H9 (cell line): Measurements from ENCODE around the gene RAB11FIP4. TPM values are rescaled to one million over a fixed set of nuclear protein-coding genes. Genes with fewer than 3 reads are reported as not detected.

Experiments used
- DNase-seq: peaks from one replicate; pipeline ENCODE4 v3.0.0-alpha.2; 2017
- H2AFZ ChIP-seq: one replicate; pipeline ENCODE4 v1.6.1; 2013; ENCODE audit warnings: mild to moderate bottlenecking, low read length, control low read depth, moderate library complexity
- H2AK5ac ChIP-seq: 2 replicates; pipeline ENCODE4 v1.6.1; 2013; ENCODE audit warnings: low read length, control low read depth, mixed read lengths; ENCODE audit not compliant: insufficient read length
- H2BK120ac ChIP-seq: one replicate; pipeline ENCODE4 v1.6.1; 2013; ENCODE audit warnings: low read depth, mild to moderate bottlenecking, low read length, control low read depth, inconsistent platforms; ENCODE audit not compliant: poor library complexity, severe bottlenecking
- H2BK12ac ChIP-seq: 2 replicates; pipeline ENCODE4 v1.6.1; 2013; ENCODE audit warnings: low read length, control low read depth, mixed read lengths, low read depth; ENCODE audit not compliant: insufficient read length
- H2BK15ac ChIP-seq: 2 replicates; pipeline ENCODE4 v1.6.1; 2013; ENCODE audit warnings: low read depth, low read length, control low read depth
- H2BK20ac ChIP-seq: one replicate; pipeline ENCODE4 v1.6.1; 2013; ENCODE audit warnings: low read depth, mild to moderate bottlenecking, low read length, control low read depth, inconsistent platforms; ENCODE audit not compliant: poor library complexity, severe bottlenecking
- H2BK5ac ChIP-seq: 2 replicates; pipeline ENCODE4 v1.6.1; 2013; ENCODE audit warnings: low read length, control low read depth, mixed read lengths; ENCODE audit not compliant: insufficient read length
- H3K14ac ChIP-seq: 2 replicates; pipeline ENCODE4 v1.6.1; 2013; ENCODE audit warnings: low read length, control low read depth; ENCODE audit not compliant: insufficient read depth
- H3K18ac ChIP-seq: 2 replicates; pipeline ENCODE4 v1.6.1; 2013; ENCODE audit warnings: low read depth, mild to moderate bottlenecking, mixed read lengths, low read length, control low read depth; ENCODE audit not compliant: insufficient read length
- H3K23ac ChIP-seq: 2 replicates; pipeline ENCODE4 v1.6.1; 2013; ENCODE audit warnings: low read length, control low read depth, mixed read lengths, low read depth; ENCODE audit not compliant: insufficient read length
- H3K23me2 ChIP-seq: 2 replicates; pipeline ENCODE4 v1.6.1; 2013; ENCODE audit warnings: low read depth, mild to moderate bottlenecking, mixed read lengths, low read length, control low read depth; ENCODE audit not compliant: insufficient read length, poor library complexity, severe bottlenecking
- H3K27ac ChIP-seq: 2 replicates; pipeline ENCODE4 v1.5.1; 2013; ENCODE audit warnings: low read length, control low read depth, mixed read lengths, low read depth; ENCODE audit not compliant: insufficient read length
- H3K27me3 ChIP-seq: 2 replicates; pipeline ENCODE4 v1.6.1; 2013; ENCODE audit warnings: low read length, control low read depth, inconsistent platforms; ENCODE audit not compliant: insufficient read depth
- H3K4ac ChIP-seq: 2 replicates; pipeline ENCODE4 v1.6.1; 2013; ENCODE audit warnings: low read depth, mild to moderate bottlenecking, control low read depth, inconsistent platforms, low read length, moderate library complexity
- H3K4me1 ChIP-seq: 2 replicates; pipeline ENCODE4 v1.6.1; 2013; ENCODE audit warnings: low read length, control low read depth, inconsistent platforms; ENCODE audit not compliant: insufficient read depth
- H3K4me2 ChIP-seq: 2 replicates; pipeline ENCODE4 v1.6.1; 2013; ENCODE audit warnings: low read length, control low read depth, mixed read lengths; ENCODE audit not compliant: insufficient read length, insufficient read depth
- H3K56ac ChIP-seq: 2 replicates; pipeline ENCODE4 v1.6.1; 2013; ENCODE audit warnings: low read depth, mild to moderate bottlenecking, mixed read lengths, low read length, control low read depth; ENCODE audit not compliant: insufficient read length
- H3K79me1 ChIP-seq: 2 replicates; pipeline ENCODE4 v1.6.1; 2013; ENCODE audit warnings: low read depth, mild to moderate bottlenecking, moderate library complexity, low read length, control low read depth, inconsistent platforms; ENCODE audit not compliant: insufficient read depth, poor library complexity, severe bottlenecking
- H3K79me2 ChIP-seq: 2 replicates; pipeline ENCODE4 v1.6.1; 2013; ENCODE audit warnings: low read length, control low read depth, inconsistent platforms; ENCODE audit not compliant: insufficient read depth
- H3K9ac ChIP-seq: 2 replicates; pipeline ENCODE4 v1.6.1; 2013; ENCODE audit warnings: low read length, control low read depth, mixed read lengths; ENCODE audit not compliant: insufficient read length; ENCODE audit errors: extremely low read depth
- H3K9me3 ChIP-seq: one replicate; pipeline ENCODE4 v1.6.1; 2013; ENCODE audit warnings: low read depth, low read length, inconsistent platforms; ENCODE audit not compliant: control insufficient read depth
- H3T11ph ChIP-seq: one replicate; pipeline ENCODE4 v1.6.1; 2013; ENCODE audit warnings: mild to moderate bottlenecking, low read length, control low read depth, inconsistent platforms
- H4K20me1 ChIP-seq: one replicate; pipeline ENCODE4 v1.6.1; 2013; ENCODE audit not compliant: control insufficient read depth, insufficient read length, insufficient read depth
- H4K5ac ChIP-seq: 2 replicates; pipeline ENCODE4 v1.6.1; 2013; ENCODE audit warnings: low read depth, mild to moderate bottlenecking, mixed read lengths, low read length, control low read depth; ENCODE audit not compliant: insufficient read length
- H4K8ac ChIP-seq: replicated peaks from 2 replicates; pipeline ENCODE4 v1.6.1; 2013; ENCODE audit warnings: low read length, control low read depth, mixed read lengths, low read depth; ENCODE audit not compliant: insufficient read length
- H4K91ac ChIP-seq: 2 replicates; pipeline ENCODE4 v1.6.1; 2013; ENCODE audit warnings: low read depth, mild to moderate bottlenecking, moderate library complexity, mixed read lengths, low read length, control low read depth; ENCODE audit not compliant: insufficient read length
- H3K27ac Mint-ChIP-seq, 3 experiments: 2 replicates in 2 of 3; 3 replicates in 1 of 3; pipeline ENCODE4 v1.8.0; 2020 to 2021; ENCODE audit warnings: mixed read lengths in 3 of 3, mild to moderate bottlenecking in 1 of 3, moderate library complexity in 1 of 3
- H3K27me3 Mint-ChIP-seq: 2 replicates; pipeline ENCODE4 v1.8.0; 2021; ENCODE audit warnings: low read depth, mild to moderate bottlenecking, moderate library complexity, mixed read lengths
- H3K36me3 Mint-ChIP-seq, 3 experiments: 2 replicates in 2 of 3; 3 replicates in 1 of 3; pipeline ENCODE4 v1.8.0; 2020 to 2021; ENCODE audit warnings: low read depth in 3 of 3, mixed read lengths in 3 of 3; ENCODE audit not compliant: insufficient read depth in 1 of 3
- H3K4me1 Mint-ChIP-seq, 2 experiments: 2 replicates each; pipeline ENCODE4 v1.8.0; 2020; ENCODE audit warnings: mixed read lengths in 2 of 2
- H3K4me3 Mint-ChIP-seq, 2 experiments: 2 replicates in 1 of 2; 3 replicates in 1 of 2; pipeline ENCODE4 v1.8.0; 2020 to 2021; ENCODE audit warnings: mild to moderate bottlenecking in 2 of 2, mixed read lengths in 2 of 2, moderate library complexity in 1 of 2
- H3K9me3 Mint-ChIP-seq, 2 experiments: 2 replicates in 1 of 2; 3 replicates in 1 of 2; pipeline ENCODE4 v1.8.0; 2020; ENCODE audit warnings: mild to moderate bottlenecking in 2 of 2, mixed read lengths in 2 of 2, moderate library complexity in 1 of 2
- CTCF ChIP-seq: fragments of 200-600 bp; sonication (generic); conservative IDR thresholded peaks from 3 replicates; pipeline ENCODE4 v1.8.0; 2021; ENCODE audit warnings: antibody characterized with exemption, mild to moderate bottlenecking
- WGBS: extraction: QIAGEN DNeasy Blood & Tissue Kit; methylation state at CpG from one replicate; pipeline ENCODE4 v1.1.7; 2013; ENCODE audit warnings: missing lambda C conversion rate, low lambda C conversion rate, mixed read lengths; ENCODE audit not compliant: insufficient read length; ENCODE audit errors: extremely low coverage; 5-methylcytosine and 5-hydroxymethylcytosine counted together
- total RNA-seq: library from RNA; stranded (reverse); gene quantifications from 2 replicates; pipeline ENCODE4 v1.2.1, GENCODE V29; 2021

RAB11FIP4 gene
- total RNA-seq, 1 experiment from 2014 or later: 25.7 TPM

- H3K27ac Mint-ChIP-seq: peak overlapping the region in 1 of 3 experiments; percentile 66; a peak in 2 of 7 replicates
- H3K9me3 ChIP-seq: no peaks in the 10 kb centered on the region
- no peak overlapping the region for H3T11ph ChIP-seq
- WGBS: no CpG with 5 or more reads among the region's 6 CpGs
- no peak overlapping the region for H3K4ac ChIP-seq
- H3K23ac ChIP-seq: no peak overlapping the region
- H3K79me2 ChIP-seq: no peaks in the 10 kb centered on the region
- H2BK12ac ChIP-seq: no peak overlapping the region
- no peak overlapping the region for H2AFZ ChIP-seq
- H3K27ac ChIP-seq: no peak overlapping the region
- no peak overlapping the region for H2BK20ac ChIP-seq
- no peak overlapping the region for H3K4me3 Mint-ChIP-seq
- H3K27me3 Mint-ChIP-seq: no peaks in the 10 kb centered on the region
- TF ChIP-seq CTCF: no peak
- no peak for DNase-seq
- no peak overlapping the region for H3K9ac ChIP-seq
- H3K36me3 Mint-ChIP-seq: peaks cover 0 to 8% (median 4%) of the 10 kb centered on the region in 3 experiments; a peak in 2 of 7 replicates
- no peaks in the 10 kb centered on the region for H3K27me3 ChIP-seq
- H3K4me2 ChIP-seq: no peak overlapping the region
- H4K91ac ChIP-seq: no peak overlapping the region
- H4K5ac ChIP-seq: no peak overlapping the region
- H2BK120ac ChIP-seq: no peak overlapping the region
- no peak overlapping the region for H2AK5ac ChIP-seq
- no peak overlapping the region for H3K14ac ChIP-seq
- no peak overlapping the region for H4K8ac ChIP-seq
- H3K4me1 Mint-ChIP-seq: peaks cover 17 to 26% of the 10 kb centered on the region in 2 experiments
- H3K56ac ChIP-seq: no peak overlapping the region
- peaks cover 2% of the 10 kb centered on the region; the same call in 1 of the 2 replicates for H3K4me1 ChIP-seq
- no peaks in the 10 kb centered on the region for H3K9me3 Mint-ChIP-seq
- no peaks in the 10 kb centered on the region for H3K23me2 ChIP-seq
- H4K20me1 ChIP-seq: no peaks in the 10 kb centered on the region
- H3K79me1 ChIP-seq: no peaks in the 10 kb centered on the region
- no peak overlapping the region for H2BK15ac ChIP-seq
- no peak overlapping the region for H2BK5ac ChIP-seq
- no peak overlapping the region for H3K18ac ChIP-seq
Measured at GRCh38 chr17:31374094-31374447, 17.4 kb upstream of the RAB11FIP4 start.
